K562 (cell line): ENCODE results near the gene STAMBPL1. TPM values are rescaled to one million over a fixed set of nuclear protein-coding genes. Genes with fewer than 3 reads are reported as not detected.

ENCODE experiments used
- ATAC-seq: fragments of 200-7000 bp; cut with Tn5 transposase; 3 replicates; pipeline ENCODE4 v1.9.1; 2020; ENCODE audit warnings: moderate library complexity
- BruUV-seq: library from RNA; stranded (reverse); fragments of 400-500 nt; replicated peaks from 2 replicates; lab custom pipeline; 2021; lab: Mats Ljungman, UMichigan
- CTCF ChIA-PET: fragments of 300-600 bp; formaldehyde crosslinking; extraction: SDS; loops from one replicate; lab custom pipeline; 2021; ENCODE audit warnings: low intra/inter-chr PET ratio; lab: Yijun Ruan, JAX
- POLR2A ChIA-PET: fragments of 300-600, 350-650 bp; sonication (Branson Sonifier 250); formaldehyde crosslinking; extraction: SDS; loops from one replicate; lab custom pipeline; 2021; ENCODE audit warnings: antibody characterized with exemption, inconsistent platforms; lab: Yijun Ruan, JAX
- DNase-seq, 4 experiments: peaks; one replicate each; pipeline versions ENCODE4 v3.0.0 to v3.0.0-alpha.2; 2011 to 2018; ENCODE audit warnings: low spot score in 3 of 4, mixed read lengths in 3 of 4; ENCODE audit errors: extremely low read depth in 1 of 4
- FAIRE-seq: peaks from 2 replicates; lab custom pipeline; 2011; peaks lifted over from hg19 to GRCh38; lab: Jason Lieb, UNC
- H2AFZ ChIP-seq: 2 replicates; pipeline ENCODE4 v1.6.0; 2011; ENCODE audit warnings: low read depth, low read length, control low read depth, inconsistent platforms
- H3K27ac ChIP-seq: fragments of 200-600 bp; 3 replicates; pipeline ENCODE4 v1.8.0; 2011; ENCODE audit warnings: low read depth, mild to moderate bottlenecking, control low read depth, inconsistent platforms, low read length, moderate library complexity, mixed read lengths; ENCODE audit errors: extremely low read depth
- H3K27me3 ChIP-seq, 2 experiments: fragments of 300-600 bp in 1 of 2; 2 replicates in 1 of 2; 3 replicates in 1 of 2; pipeline versions ENCODE4 v1.6.0 to v1.8.0; 2011; ENCODE audit warnings: inconsistent platforms in 2 of 2, low read length in 2 of 2, mild to moderate bottlenecking in 1 of 2, mixed read lengths in 1 of 2, moderate library complexity in 1 of 2; ENCODE audit not compliant: control insufficient read depth in 2 of 2, insufficient read depth in 2 of 2
- H3K36me3 ChIP-seq: fragments of 300-600 bp; 3 replicates; pipeline ENCODE4 v1.8.0; 2011; ENCODE audit warnings: mild to moderate bottlenecking, low read length, inconsistent platforms; ENCODE audit not compliant: control insufficient read depth, insufficient read depth
- H3K4me1 ChIP-seq, 2 experiments: fragments of 200-600 bp in 1 of 2; replicated peaks in 1 of 2; 2 replicates in 1 of 2; 3 replicates in 1 of 2; pipeline versions ENCODE4 v1.5.1 to v1.8.0; 2011; ENCODE audit warnings: inconsistent platforms in 2 of 2, low read length in 2 of 2, mild to moderate bottlenecking in 1 of 2, mixed read lengths in 1 of 2, moderate library complexity in 1 of 2; ENCODE audit not compliant: control insufficient read depth in 2 of 2, insufficient read depth in 2 of 2
- H3K4me2 ChIP-seq: 2 replicates; pipeline ENCODE4 v1.6.1; 2011; ENCODE audit warnings: low read length, control low read depth, inconsistent platforms, mixed read lengths; ENCODE audit not compliant: insufficient read depth
- H3K4me3 ChIP-seq: fragments of 200-600 bp; sonication (generic), shearing (Covaris generic); 2 replicates; pipeline ENCODE4 v1.5.1; 2016; ENCODE audit warnings: control low read depth, inconsistent platforms
- H3K79me2 ChIP-seq: fragments of 200-600 bp; 3 replicates; pipeline ENCODE4 v1.8.0; 2011; ENCODE audit warnings: low read length, inconsistent platforms; ENCODE audit not compliant: control insufficient read depth, insufficient read depth
- H3K9ac ChIP-seq, 2 experiments: 2 replicates each; pipeline versions ENCODE4 v1.6.0 to v1.6.1; 2011; ENCODE audit warnings: low read depth in 2 of 2, low read length in 2 of 2, control low read depth in 1 of 2, inconsistent platforms in 1 of 2, mild to moderate bottlenecking in 1 of 2, mixed read lengths in 1 of 2; ENCODE audit not compliant: insufficient read depth in 1 of 2
- H3K9me1 ChIP-seq: one replicate; pipeline ENCODE4 v1.6.0; 2011; ENCODE audit warnings: inconsistent platforms, mild to moderate bottlenecking, low read length, moderate library complexity; ENCODE audit not compliant: control insufficient read depth, insufficient read depth
- H3K9me3 ChIP-seq: replicated peaks from 2 replicates; pipeline ENCODE4 v1.5.1; 2011; ENCODE audit warnings: low read depth, low read length, inconsistent platforms; ENCODE audit not compliant: control insufficient read depth, insufficient read depth
- H4K20me1 ChIP-seq: replicated peaks from 2 replicates; pipeline ENCODE4 v1.6.1; 2011; ENCODE audit warnings: low read length, inconsistent platforms, mixed read lengths; ENCODE audit not compliant: control insufficient read depth, insufficient read depth
- BACH1 ChIP-seq: fragments of 200-800 bp; sonication (Bioruptor generic); IDR thresholded peaks from 2 replicates; pipeline ENCODE4 v1.6.1; 2016; ENCODE audit warnings: missing genetic modification characterization, missing compliant biosample characterization
- CBX8 ChIP-seq: fragments of 200-600 bp; sonication (generic); IDR thresholded peaks from 2 replicates; pipeline ENCODE4 v1.6.1; 2012; ENCODE audit warnings: borderline replicate concordance, mixed run types, low read depth, mild to moderate bottlenecking, moderate library complexity, mixed read lengths, low read length, control low read depth, inconsistent platforms; ENCODE audit not compliant: poor library complexity, severe bottlenecking; ENCODE audit errors: extremely low read depth
- KAT2B ChIP-seq: IDR thresholded peaks from one replicate; pipeline ENCODE4 v1.6.1; 2012; ENCODE audit warnings: low read depth, mild to moderate bottlenecking, control low read depth, inconsistent platforms, low read length, moderate library complexity
- MEF2A ChIP-seq: IDR thresholded peaks from 2 replicates; pipeline ENCODE4 v1.6.1; 2011; ENCODE audit warnings: low read depth, mild to moderate bottlenecking, low read length, moderate library complexity; ENCODE audit not compliant: control insufficient read depth
- SMC3 ChIP-seq: conservative IDR thresholded peaks from 2 replicates; pipeline ENCODE4 v1.6.1; 2011; ENCODE audit warnings: low read depth, low read length, improper control_type of control experiment; ENCODE audit not compliant: insufficient read depth
- ZNF785 ChIP-seq: fragments of 250-450 bp; sonication (Bioruptor Pico); IDR thresholded peaks from 2 replicates; pipeline ENCODE4 v1.4.0; 2020; ENCODE audit warnings: mild to moderate bottlenecking
- in situ Hi-C: fragments of 300-500 bp; cut with MboI; formaldehyde crosslinking; loops from 4 replicates; pipeline ENCODE4 v1.15.0; 2018; ENCODE audit warnings: inconsistent platforms, mixed read lengths
- intact Hi-C: fragments of 100-400 bp; cut with micrococcal nuclease; formaldehyde crosslinking; loops from 2 replicates; pipeline ENCODE4 v1.14.2; 2022
- polyA plus RNA-seq, 8 experiments: library from polyadenylated mRNA; depleted of rRNA in 4 of 8; stranded (reverse) in 5 of 8; unstranded in 3 of 8; fragments of >200 nt; fragmentation: Nextera tagmentation in 2 of 8; fragmentation: Illumina TruSeq in 1 of 8; extraction: Ambion mirVana in 2 of 8; extraction: Trizol in 1 of 8; gene quantifications; 2 replicates each; pipeline versions ENCODE4 v1.2.1 to v1.2.3, GENCODE V29; 2011 to 2014; ENCODE audit warnings: inconsistent platforms in 1 of 8, missing spikeins in 1 of 8
- total RNA-seq, 7 experiments: library from RNA; depleted of rRNA in 6 of 7; stranded (reverse); fragments of >200 nt in 6 of 7; fragmentation: Illumina TruSeq in 2 of 7; extraction: Trizol in 2 of 7; gene quantifications; 2 replicates each; pipeline versions ENCODE4 v1.2.1 to v1.2.3, GENCODE V29; 2011 to 2021; ENCODE audit warnings: low replicate concordance in 1 of 7
- TF ChIP-seq, protein P1 (sequence below): sonication (generic); formaldehyde crosslinking; IDR thresholded peaks from 2 replicates; pipeline ENCODE4 v1.8.1; 2022; ENCODE audit warnings: missing genetic modification reagents
- TF ChIP-seq, protein P2 (sequence below): fragments of 450-650 bp; IDR thresholded peaks from 2 replicates; pipeline ENCODE4 v1.6.1; 2016; ENCODE audit warnings: mild to moderate bottlenecking, moderate library complexity

Gene STAMBPL1
- total and polyA plus RNA-seq, 9 of the 15 experiments (the other 6 are each of a cell fraction or from before 2014, with no cell fraction given), result 0.09 TPM; not detected in 8

DNA sequence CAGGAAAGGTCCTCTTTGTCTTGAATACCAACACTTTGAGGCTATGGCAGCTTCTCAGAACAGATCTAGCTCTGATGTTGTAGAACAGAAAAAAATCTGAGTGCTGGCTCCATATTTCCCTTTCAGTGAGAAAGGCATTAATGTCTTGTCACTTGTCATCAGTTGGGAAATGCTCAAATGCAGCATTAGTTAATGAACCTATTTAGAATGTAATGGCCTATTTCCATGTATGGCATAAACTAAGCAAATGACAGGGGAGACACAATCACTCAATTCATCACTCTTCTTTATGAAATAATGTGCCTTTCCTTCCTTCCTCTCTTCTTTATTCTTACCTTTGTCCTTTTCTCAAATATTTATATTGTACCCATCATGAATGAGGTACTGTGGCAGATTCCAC lies 5.0 kb upstream of the STAMBPL1 start:
- ATAC-seq (no peak), DNase-seq (no peak), FAIRE-seq (no peak)
- Histone ChIP-seq H3K4me2 (no peak overlapping the region), H3K27me3 (peaks cover 0 to 5% of the 10 kb centered on the region in 2 experiments; a peak in 1 of 5 replicates), H3K36me3 (no peaks in the 10 kb centered on the region), H3K79me2 (no peaks in the 10 kb centered on the region), H4K20me1 (no peaks in the 10 kb centered on the region), H3K9ac (no peak overlapping the region), H2AFZ (no peak overlapping the region), H3K9me1 (no peaks in the 10 kb centered on the region), H3K4me1 (peaks cover 0 to 3% of the 10 kb centered on the region in 2 experiments; a peak in 2 of 5 replicates), H3K9me3 (no peaks in the 10 kb centered on the region), H3K27ac (no peak overlapping the region), H3K4me3 (no peak overlapping the region)
- POLR2A ChIA-PET, result no interaction called here
- CTCF ChIA-PET, result no interaction called here
- no TSS peak for BruUV-seq
- intact Hi-C loops, result no loop called here
- in situ Hi-C loops, result no loop called here
- no peak for TF ChIP-seq SMC3
- TF ChIP-seq, protein P1, sequence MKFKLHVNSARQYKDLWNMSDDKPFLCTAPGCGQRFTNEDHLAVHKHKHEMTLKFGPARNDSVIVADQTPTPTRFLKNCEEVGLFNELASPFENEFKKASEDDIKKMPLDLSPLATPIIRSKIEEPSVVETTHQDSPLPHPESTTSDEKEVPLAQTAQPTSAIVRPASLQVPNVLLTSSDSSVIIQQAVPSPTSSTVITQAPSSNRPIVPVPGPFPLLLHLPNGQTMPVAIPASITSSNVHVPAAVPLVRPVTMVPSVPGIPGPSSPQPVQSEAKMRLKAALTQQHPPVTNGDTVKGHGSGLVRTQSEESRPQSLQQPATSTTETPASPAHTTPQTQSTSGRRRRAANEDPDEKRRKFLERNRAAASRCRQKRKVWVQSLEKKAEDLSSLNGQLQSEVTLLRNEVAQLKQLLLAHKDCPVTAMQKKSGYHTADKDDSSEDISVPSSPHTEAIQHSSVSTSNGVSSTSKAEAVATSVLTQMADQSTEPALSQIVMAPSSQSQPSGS (CRISPR knock-in tag), result no peak
- TF ChIP-seq CBX8, result no peak
- TF ChIP-seq, protein P2, sequence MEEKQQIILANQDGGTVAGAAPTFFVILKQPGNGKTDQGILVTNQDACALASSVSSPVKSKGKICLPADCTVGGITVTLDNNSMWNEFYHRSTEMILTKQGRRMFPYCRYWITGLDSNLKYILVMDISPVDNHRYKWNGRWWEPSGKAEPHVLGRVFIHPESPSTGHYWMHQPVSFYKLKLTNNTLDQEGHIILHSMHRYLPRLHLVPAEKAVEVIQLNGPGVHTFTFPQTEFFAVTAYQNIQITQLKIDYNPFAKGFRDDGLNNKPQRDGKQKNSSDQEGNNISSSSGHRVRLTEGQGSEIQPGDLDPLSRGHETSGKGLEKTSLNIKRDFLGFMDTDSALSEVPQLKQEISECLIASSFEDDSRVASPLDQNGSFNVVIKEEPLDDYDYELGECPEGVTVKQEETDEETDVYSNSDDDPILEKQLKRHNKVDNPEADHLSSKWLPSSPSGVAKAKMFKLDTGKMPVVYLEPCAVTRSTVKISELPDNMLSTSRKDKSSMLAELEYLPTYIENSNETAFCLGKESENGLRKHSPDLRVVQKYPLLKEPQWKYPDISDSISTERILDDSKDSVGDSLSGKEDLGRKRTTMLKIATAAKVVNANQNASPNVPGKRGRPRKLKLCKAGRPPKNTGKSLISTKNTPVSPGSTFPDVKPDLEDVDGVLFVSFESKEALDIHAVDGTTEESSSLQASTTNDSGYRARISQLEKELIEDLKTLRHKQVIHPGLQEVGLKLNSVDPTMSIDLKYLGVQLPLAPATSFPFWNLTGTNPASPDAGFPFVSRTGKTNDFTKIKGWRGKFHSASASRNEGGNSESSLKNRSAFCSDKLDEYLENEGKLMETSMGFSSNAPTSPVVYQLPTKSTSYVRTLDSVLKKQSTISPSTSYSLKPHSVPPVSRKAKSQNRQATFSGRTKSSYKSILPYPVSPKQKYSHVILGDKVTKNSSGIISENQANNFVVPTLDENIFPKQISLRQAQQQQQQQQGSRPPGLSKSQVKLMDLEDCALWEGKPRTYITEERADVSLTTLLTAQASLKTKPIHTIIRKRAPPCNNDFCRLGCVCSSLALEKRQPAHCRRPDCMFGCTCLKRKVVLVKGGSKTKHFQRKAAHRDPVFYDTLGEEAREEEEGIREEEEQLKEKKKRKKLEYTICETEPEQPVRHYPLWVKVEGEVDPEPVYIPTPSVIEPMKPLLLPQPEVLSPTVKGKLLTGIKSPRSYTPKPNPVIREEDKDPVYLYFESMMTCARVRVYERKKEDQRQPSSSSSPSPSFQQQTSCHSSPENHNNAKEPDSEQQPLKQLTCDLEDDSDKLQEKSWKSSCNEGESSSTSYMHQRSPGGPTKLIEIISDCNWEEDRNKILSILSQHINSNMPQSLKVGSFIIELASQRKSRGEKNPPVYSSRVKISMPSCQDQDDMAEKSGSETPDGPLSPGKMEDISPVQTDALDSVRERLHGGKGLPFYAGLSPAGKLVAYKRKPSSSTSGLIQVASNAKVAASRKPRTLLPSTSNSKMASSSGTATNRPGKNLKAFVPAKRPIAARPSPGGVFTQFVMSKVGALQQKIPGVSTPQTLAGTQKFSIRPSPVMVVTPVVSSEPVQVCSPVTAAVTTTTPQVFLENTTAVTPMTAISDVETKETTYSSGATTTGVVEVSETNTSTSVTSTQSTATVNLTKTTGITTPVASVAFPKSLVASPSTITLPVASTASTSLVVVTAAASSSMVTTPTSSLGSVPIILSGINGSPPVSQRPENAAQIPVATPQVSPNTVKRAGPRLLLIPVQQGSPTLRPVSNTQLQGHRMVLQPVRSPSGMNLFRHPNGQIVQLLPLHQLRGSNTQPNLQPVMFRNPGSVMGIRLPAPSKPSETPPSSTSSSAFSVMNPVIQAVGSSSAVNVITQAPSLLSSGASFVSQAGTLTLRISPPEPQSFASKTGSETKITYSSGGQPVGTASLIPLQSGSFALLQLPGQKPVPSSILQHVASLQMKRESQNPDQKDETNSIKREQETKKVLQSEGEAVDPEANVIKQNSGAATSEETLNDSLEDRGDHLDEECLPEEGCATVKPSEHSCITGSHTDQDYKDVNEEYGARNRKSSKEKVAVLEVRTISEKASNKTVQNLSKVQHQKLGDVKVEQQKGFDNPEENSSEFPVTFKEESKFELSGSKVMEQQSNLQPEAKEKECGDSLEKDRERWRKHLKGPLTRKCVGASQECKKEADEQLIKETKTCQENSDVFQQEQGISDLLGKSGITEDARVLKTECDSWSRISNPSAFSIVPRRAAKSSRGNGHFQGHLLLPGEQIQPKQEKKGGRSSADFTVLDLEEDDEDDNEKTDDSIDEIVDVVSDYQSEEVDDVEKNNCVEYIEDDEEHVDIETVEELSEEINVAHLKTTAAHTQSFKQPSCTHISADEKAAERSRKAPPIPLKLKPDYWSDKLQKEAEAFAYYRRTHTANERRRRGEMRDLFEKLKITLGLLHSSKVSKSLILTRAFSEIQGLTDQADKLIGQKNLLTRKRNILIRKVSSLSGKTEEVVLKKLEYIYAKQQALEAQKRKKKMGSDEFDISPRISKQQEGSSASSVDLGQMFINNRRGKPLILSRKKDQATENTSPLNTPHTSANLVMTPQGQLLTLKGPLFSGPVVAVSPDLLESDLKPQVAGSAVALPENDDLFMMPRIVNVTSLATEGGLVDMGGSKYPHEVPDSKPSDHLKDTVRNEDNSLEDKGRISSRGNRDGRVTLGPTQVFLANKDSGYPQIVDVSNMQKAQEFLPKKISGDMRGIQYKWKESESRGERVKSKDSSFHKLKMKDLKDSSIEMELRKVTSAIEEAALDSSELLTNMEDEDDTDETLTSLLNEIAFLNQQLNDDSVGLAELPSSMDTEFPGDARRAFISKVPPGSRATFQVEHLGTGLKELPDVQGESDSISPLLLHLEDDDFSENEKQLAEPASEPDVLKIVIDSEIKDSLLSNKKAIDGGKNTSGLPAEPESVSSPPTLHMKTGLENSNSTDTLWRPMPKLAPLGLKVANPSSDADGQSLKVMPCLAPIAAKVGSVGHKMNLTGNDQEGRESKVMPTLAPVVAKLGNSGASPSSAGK, result no peak
- no peak for TF ChIP-seq MEF2A
- no peak for TF ChIP-seq KAT2B
- TF ChIP-seq BACH1 (tag), result no peak
- no peak for TF ChIP-seq ZNF785
